HG02870 (cell line): ENCODE results near the gene ZNF629.
"Not testable (repeated sequence)": the region's sequence is repeated elsewhere in the genome, so short reads cannot be mapped to it uniquely, and the experiment has no call there.

Source experiments
- ATAC-seq: cut with Tn5 transposase; IDR thresholded peaks from one replicate; pipeline ENCODE4 v1.9.1; 2021; ENCODE audit warnings: mild to moderate bottlenecking, moderate library complexity; ENCODE audit not compliant: unreplicated experiment

ZNF629 gene

DNA sequence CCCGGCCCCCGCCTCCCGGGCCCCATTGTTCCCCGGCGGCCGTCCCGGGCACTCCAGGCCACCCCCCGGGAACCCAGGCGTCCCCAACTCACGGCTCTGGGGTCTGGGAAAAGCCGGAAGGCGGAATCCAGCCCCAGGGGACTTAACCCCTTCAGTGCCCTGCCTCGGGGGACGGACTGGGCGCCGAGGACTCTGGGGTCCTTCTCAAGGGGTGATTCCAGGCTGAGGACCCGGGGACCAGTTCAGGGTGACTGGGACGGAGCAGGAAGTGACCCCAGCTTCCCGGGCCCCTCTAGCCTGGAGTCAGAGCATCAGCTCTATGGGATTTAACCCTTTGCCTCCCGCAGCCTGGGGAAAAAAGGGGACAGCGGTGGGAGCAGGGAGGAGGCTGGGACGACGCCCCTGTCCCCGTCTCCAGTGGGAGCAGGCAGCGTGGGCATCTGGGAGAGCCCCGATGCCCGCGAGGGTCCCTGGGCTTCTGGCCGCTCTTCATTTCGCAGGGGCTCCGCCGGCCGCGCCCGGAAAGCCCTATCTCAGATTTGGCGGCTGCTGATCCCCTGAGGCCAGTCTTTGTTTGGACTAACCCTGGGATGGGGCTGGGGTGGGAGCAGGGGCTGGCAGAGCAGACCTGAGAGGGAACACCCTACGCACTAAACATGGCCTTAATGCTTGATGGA lies at the start of gene ZNF629:
ZNF629 (minus strand) TSS at position 270 of the 677 bp plus-strand sequence. CDS start 2,723 bp downstream, outside the sequence.
- no peak for ATAC-seq

- ATAC-seq: no peak
Observed at GRCh38 chr16:30834130-30834740, 47.2 kb upstream of the ZNF629 start.

- ATAC-seq: no peak
Observed at GRCh38 chr16:30830072-30830417, 43.0 kb upstream of the ZNF629 start.

DNA sequence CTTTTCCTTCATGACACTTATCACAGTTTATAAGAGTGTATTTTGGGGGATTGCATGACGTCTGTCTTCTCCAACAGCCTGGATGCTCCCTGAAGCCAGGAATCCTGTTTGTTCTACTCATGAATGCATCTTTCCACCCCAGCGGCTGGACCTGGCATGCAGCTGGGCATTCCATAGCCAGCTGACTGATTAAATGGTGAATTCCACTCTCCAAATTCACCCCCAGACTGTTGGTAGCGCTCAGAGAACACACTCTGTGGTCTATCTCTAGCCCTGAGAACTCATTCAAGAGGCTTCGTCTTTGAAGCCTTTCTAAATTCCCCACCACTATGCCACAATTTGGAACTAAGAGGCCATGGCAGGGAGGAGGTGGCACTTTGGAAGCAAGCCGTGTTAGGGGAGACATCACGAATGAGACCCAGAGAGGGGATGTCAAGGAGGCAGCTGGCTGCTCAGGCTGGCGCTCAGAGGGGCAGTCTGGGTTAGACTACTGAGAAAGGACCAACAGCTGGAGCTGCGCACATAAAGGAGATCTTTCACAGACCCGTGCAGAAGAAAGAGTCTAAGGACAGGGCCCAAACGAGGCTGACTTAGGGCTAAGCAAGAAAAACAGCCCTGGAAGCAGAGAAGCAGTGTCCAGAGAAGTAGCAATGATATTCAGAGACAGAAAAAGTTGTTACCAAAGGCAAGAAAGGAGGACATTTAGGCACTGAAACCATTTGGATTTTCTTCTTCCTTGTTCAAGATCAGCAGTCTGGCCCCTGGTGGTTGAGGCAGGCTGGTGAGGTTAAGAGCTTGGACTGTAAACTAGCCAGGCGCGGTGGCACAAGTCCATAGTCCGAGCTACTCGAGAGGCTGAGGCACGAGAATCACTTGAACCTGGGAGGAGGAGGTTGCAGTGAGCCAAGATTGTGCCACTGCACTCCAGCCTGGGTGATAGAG lies 42.4 kb upstream of the ZNF629 start:
- no peak for ATAC-seq

- ATAC-seq: no peak
Observed at GRCh38 chr16:30821891-30822290, 34.9 kb upstream of the ZNF629 start.

GRCh38 chr16:30821441-30821840 lies 34.4 kb upstream of the ZNF629 start:
- not testable (repeated sequence) for ATAC-seq

DNA sequence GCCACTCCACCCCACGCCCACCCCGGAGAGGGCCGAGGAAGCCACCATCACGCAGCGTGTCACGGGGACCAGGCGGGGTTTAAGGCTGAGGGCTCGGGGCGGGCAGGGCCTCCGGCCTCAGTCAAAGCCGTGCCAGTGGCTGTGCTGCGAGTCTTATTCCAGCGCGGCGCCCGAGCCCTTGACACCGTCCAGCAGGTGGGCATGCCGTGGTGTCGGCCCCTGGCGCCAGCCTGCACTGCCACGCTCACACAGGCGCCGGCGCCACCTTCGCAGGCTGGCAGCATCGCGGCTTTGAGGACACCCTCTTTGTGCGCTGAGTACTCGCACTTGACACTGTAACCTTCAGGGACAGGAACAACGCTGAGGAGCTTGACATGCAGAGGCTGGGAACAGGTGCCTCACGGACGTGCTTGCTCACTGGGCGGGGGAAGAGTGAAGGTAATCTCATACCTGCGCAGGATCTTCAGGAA lies 34.0 kb upstream of the ZNF629 start:
- no peak for ATAC-seq

GRCh38 chr16:30816769-30817168 lies 29.8 kb upstream of the ZNF629 start:
- ATAC-seq: no peak

GRCh38 chr16:30813821-30814189 lies 26.8 kb upstream of the ZNF629 start:
- peak; percentile 14 for ATAC-seq

DNA sequence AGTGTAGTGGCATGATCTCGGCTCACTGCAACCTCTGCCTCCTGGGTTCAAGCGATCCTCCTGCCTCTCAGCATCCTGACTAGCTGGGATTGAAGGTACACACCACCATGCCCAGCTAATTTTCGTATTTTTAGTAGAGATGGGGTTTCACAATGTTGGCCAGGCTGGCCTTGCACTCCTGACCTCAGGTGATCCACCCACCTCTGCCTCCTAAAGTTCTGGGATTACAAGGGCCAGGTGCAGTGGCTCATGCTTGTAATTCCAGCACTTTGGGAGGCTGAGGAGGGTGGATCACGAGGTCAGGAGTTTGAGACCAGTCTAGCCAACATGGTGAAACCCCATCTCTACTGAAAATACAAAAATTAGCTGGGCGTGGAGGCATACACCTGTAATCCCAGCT lies 22.7 kb upstream of the ZNF629 start:
- not testable (repeated sequence) for ATAC-seq

- not testable (repeated sequence) for ATAC-seq
Observed at GRCh38 chr16:30808890-30809426, 22.0 kb upstream of the ZNF629 start.

GRCh38 chr16:30808146-30808545 lies 21.1 kb upstream of the ZNF629 start:
- no peak for ATAC-seq

GRCh38 chr16:30805370-30806169 lies 18.6 kb upstream of the ZNF629 start:
- ATAC-seq: no peak

GRCh38 chr16:30805056-30805369 lies 18.0 kb upstream of the ZNF629 start:
- ATAC-seq: no peak

- no peak for ATAC-seq
Observed at GRCh38 chr16:30802936-30803335, 15.9 kb upstream of the ZNF629 start.

GRCh38 chr16:30797670-30798309 lies 10.8 kb upstream of the ZNF629 start:
- ATAC-seq: no peak

DNA sequence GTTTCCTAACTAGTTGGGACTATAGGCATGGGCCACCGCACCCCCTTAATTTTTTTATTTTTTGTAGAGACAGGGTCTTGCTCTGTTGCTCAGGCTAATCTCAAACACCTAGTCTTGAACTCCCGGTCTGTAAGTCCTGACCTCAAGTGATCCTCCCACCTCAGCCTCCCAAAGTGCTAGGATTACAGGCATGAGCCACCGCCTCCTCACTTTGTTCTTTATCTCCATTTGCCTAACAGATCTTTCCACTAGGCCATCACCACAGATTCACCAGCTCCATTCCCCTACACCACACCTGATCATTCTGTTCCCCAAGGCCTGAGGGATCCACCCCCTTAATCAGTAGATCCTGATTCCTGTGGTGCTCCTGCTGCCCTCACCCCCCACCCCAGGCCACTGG lies 7.6 kb upstream of the ZNF629 start:
- no peak for ATAC-seq

DNA sequence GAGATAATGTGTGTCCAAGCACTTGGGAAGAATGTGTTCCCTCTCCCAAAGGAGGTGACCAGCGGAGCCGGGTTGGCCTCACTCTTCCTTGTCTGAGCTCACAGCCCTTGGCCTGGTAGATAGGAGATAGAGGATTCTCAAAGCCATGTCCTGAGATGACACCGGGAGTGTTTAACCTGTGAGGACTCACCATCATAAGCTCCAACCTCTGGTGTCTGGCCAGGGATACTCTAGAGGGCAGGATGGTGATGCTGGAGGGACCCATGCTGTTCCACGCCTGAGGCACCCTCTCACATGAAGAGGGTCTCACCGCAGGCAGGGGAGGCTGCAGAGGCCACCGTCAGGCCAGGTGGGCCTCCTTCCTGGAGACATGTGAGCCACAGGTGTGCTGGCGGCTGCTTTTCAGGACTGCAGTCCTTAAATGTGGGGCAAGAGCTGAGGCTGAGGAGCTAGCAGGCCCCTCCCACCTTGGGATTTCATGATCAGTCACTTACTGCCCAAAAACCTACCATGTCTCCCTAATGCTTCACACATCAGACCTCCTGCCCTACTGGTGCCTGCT lies 6.6 kb upstream of the ZNF629 start:
- ATAC-seq: no peak

- ATAC-seq: no peak
Observed at GRCh38 chr16:30787613-30788378, 791 bp upstream of the ZNF629 start.
